Peyer's patch (tissue), 4 donors: ENCODE results near the gene SOBP. TPM values are rescaled to one million over a fixed set of nuclear protein-coding genes. Genes with fewer than 3 reads are reported as not detected.

ENCODE experiments used
- DNase-seq, 3 donors: peaks; one replicate each; pipeline ENCODE4 v3.0.0-alpha.2; 2017 to 2019
- H3K27ac ChIP-seq, 4 donors: fragments of 200-600 bp; sonication (generic); one replicate each; pipeline ENCODE4 v1.5.1; 2016 to 2019
- H3K27me3 ChIP-seq, 2 donors: fragments of 200-600 bp; sonication (generic); one replicate each; pipeline ENCODE4 v1.5.1; 2019
- H3K36me3 ChIP-seq, 3 donors: fragments of 200-600 bp; sonication (generic); one replicate each; pipeline ENCODE4 v1.5.1; 2016 to 2019
- H3K4me1 ChIP-seq, 4 donors: fragments of 200-600 bp; sonication (generic); one replicate each; pipeline ENCODE4 v1.5.1; 2016 to 2019
- H3K4me3 ChIP-seq, 4 donors: fragments of 200-600 bp; sonication (generic); 1 replicate in 3 of 4; 2 replicates in 1 of 4; pipeline ENCODE4 v1.5.1; 2016 to 2019; ENCODE audit warnings: mild to moderate bottlenecking in 1 of 4
- H3K9me3 ChIP-seq, 4 donors: fragments of 200-600 bp; sonication (generic); one replicate each; pipeline ENCODE4 v1.5.1; 2016 to 2019; ENCODE audit warnings: mild to moderate bottlenecking in 1 of 4
- CTCF ChIP-seq, 6 experiments: fragments of 450-650 bp in 4 of 6; fragments of 200-600 bp in 2 of 6; sonication (generic) in 1 of 6; IDR thresholded peaks; one replicate each; pipeline ENCODE4 v1.5.1; 2017 to 2019; ENCODE audit warnings: antibody characterized with exemption in 6 of 6, mild to moderate bottlenecking in 3 of 6, moderate library complexity in 1 of 6
- POLR2A ChIP-seq, 2 donors: fragments of 450-650 bp; IDR thresholded peaks; one replicate each; pipeline ENCODE4 v1.5.1; 2017; ENCODE audit warnings: antibody characterized with exemption in 2 of 2, mild to moderate bottlenecking in 2 of 2, moderate library complexity in 2 of 2
- total RNA-seq, 4 donors: library from RNA; depleted of rRNA; stranded (reverse); fragments of >200 nt; gene quantifications; one replicate each; pipeline ENCODE4 v1.1.0, GENCODE V29; 2016

SOBP gene
- total RNA-seq, 4 donors from 2014 or later = 0.35 to 13.2 (median 1.8) TPM

DNA sequence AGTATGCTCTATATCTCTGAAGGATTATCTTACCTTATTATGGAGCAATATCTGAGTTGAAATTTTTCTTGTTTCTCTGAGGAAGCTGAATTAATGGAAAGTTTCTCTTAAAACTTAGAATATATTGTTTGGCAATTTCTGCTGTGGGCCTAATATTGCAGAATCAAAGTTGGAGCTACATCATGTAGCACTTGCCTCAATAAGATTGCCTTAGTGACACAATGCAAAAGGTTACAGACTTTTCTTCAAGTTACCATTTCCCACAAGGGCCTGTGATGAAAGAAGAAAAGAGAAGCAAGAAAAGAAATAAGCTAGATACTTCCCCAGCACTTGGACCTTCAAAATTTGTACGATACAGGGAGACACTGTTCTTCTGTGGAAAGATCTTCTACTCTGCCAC is 151.2 kb downstream of the SOBP start:
- H3K36me3 ChIP-seq = no peaks in the 10 kb centered on the region
- no peaks in the 10 kb centered on the region for H3K9me3 ChIP-seq

DNA sequence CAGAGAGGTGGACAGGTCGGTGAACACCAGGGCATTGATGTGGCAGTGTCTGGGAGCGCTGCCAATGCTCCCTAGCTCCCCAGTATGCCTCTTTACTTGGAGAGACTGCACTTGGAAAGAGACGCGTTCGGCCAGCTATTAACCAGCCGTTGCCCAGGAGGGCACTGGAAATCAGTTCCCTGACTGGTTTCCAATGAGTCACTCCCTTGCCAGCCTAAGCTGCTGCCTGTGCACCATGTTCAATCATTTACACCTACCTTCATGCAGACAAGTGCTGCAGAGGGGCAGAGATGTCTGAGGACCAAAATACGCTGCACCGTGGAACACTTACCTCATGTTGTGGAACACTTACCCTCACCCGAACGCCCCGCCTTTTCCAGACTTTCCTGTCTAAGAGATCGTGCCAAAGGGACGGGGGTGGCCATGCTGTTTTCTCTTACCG is 151.6 kb downstream of the SOBP start:
- DNase-seq = no peak
- Histone ChIP-seq H3K4me3 (no peak overlapping the region), H3K27me3 (no peaks in the 10 kb centered on the region), H3K27ac (no peak overlapping the region), H3K4me1 (peaks cover 0 to 4% (median 0%) of the 10 kb centered on the region in 4 donors), H3K9me3 (no peaks in the 10 kb centered on the region), H3K36me3 (no peaks in the 10 kb centered on the region)
- TF ChIP-seq CTCF (IDR thresholded peaks at IDR 0.05) (no peak), POLR2A (IDR thresholded peaks at IDR 0.05) (no peak)

More for the DNA sequence above, 151.2 kb downstream of the SOBP start:
- no peak for DNase-seq
- Histone ChIP-seq H3K4me3 (no peak overlapping the region), H3K27ac (no peak overlapping the region), H3K27me3 (no peaks in the 10 kb centered on the region), H3K4me1 (peaks cover 0 to 4% (median 0%) of the 10 kb centered on the region in 4 donors)
- no peak for TF ChIP-seq POLR2A (IDR thresholded peaks at IDR 0.05)
- TF ChIP-seq CTCF (IDR thresholded peaks at IDR 0.05) = no peak

DNA sequence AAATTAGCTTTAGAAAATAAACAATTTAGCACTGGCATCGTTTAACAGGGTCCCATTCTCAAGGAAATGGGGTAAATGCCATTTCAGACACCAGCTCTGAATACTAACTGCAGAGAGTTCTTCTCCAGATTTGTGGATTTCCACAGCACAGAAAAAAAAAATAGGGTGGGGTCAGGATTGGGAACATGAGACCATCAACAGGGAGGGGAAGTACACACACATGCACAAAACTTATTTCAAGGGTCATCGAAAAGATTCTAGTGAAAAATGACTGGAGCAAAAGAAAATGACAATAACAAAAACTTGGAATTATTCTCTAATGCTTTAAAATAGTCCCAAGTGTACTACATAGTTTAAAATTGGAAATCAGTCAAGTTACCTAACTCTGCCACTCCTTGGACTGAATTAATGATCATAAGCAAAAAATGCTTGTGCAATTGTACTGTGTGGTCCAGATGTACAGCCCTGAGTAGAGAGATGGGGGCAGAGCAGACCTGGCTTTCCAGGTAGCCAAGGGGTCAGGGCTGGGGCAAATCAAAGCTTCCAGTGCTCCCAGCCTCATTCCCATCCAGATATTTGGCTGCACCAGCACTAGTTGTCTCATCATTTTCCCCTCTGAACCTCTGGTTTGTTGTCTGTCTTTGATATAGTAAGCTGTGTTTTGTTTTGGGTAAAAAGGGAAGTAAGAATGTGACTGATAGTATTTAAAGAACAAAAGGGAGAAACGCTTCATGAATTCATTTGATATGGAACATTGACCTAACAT is 152.4 kb downstream of the SOBP start:
- no peak overlapping the region for H3K4me3 ChIP-seq
- H3K27ac ChIP-seq = peak overlapping the region in 1 of 4 donors; percentile 63
- no peaks in the 10 kb centered on the region for H3K36me3 ChIP-seq
- no peaks in the 10 kb centered on the region for H3K9me3 ChIP-seq
- peaks cover 0 to 4% (median 0%) of the 10 kb centered on the region in 4 donors for H3K4me1 ChIP-seq
- H3K27me3 ChIP-seq = no peaks in the 10 kb centered on the region
- TF ChIP-seq CTCF (IDR thresholded peaks at IDR 0.05) = no peak
- no peak for TF ChIP-seq POLR2A (IDR thresholded peaks at IDR 0.05)
- DNase-seq = no peak

DNA sequence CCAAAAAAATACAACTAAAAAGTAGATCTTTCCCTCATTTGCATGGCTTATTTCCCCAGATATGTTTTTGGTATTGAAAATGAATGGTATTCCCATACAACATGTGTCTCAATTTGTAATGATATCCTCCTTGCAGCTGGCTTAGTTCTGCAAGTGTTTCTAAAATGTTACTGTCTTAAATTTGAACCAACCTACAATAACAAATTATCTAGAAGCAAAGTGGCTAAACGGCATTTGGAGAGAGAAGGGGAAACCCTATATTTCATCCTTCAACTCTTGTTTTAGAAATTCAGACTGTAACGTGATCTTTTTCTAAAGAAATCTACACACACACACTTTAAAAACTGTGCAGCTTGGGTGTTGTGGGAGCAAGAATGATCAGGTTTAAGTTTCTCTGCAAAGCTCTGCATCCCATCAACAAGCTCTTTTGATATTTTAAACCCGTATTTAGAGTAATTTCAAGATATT is 153.0 kb downstream of the SOBP start:
- H3K9me3 ChIP-seq = no peaks in the 10 kb centered on the region
- H3K4me3 ChIP-seq = no peak overlapping the region
- TF ChIP-seq CTCF (IDR thresholded peaks at IDR 0.05) (no peak), POLR2A (IDR thresholded peaks at IDR 0.05) (no peak)
- H3K36me3 ChIP-seq = no peaks in the 10 kb centered on the region
- H3K27me3 ChIP-seq = no peaks in the 10 kb centered on the region
- peak overlapping the region in 1 of 4 donors; percentile 63 for H3K27ac ChIP-seq
- H3K4me1 ChIP-seq = peaks cover 0 to 4% (median 0%) of the 10 kb centered on the region in 4 donors
- DNase-seq = no peak

GRCh38 chr6:107644513-107644912 is 154.6 kb downstream of the SOBP start:
- Histone ChIP-seq H3K9me3 (no peaks in the 10 kb centered on the region), H3K4me3 (no peak overlapping the region), H3K27me3 (no peaks in the 10 kb centered on the region), H3K36me3 (no peaks in the 10 kb centered on the region), H3K27ac (no peak overlapping the region), H3K4me1 (peaks cover 0 to 4% (median 0%) of the 10 kb centered on the region in 4 donors)
- DNase-seq = no peak
- no peak for TF ChIP-seq CTCF (IDR thresholded peaks at IDR 0.05)
- TF ChIP-seq POLR2A (IDR thresholded peaks at IDR 0.05) = no peak
